ENCODE results near the gene SH3BGRL2. TPM values are rescaled to one million over a fixed set of nuclear protein-coding genes. Genes with fewer than 3 reads are reported as not detected.
"Not testable (repeated sequence)": the region's sequence is repeated elsewhere in the genome, so short reads cannot be mapped to it uniquely, and the experiment has no call there.

The SH3BGRL2 gene
- polyA plus RNA-seq, 3 donors, result 5.4 to 25.4 (median 14.2) TPM

DNA sequence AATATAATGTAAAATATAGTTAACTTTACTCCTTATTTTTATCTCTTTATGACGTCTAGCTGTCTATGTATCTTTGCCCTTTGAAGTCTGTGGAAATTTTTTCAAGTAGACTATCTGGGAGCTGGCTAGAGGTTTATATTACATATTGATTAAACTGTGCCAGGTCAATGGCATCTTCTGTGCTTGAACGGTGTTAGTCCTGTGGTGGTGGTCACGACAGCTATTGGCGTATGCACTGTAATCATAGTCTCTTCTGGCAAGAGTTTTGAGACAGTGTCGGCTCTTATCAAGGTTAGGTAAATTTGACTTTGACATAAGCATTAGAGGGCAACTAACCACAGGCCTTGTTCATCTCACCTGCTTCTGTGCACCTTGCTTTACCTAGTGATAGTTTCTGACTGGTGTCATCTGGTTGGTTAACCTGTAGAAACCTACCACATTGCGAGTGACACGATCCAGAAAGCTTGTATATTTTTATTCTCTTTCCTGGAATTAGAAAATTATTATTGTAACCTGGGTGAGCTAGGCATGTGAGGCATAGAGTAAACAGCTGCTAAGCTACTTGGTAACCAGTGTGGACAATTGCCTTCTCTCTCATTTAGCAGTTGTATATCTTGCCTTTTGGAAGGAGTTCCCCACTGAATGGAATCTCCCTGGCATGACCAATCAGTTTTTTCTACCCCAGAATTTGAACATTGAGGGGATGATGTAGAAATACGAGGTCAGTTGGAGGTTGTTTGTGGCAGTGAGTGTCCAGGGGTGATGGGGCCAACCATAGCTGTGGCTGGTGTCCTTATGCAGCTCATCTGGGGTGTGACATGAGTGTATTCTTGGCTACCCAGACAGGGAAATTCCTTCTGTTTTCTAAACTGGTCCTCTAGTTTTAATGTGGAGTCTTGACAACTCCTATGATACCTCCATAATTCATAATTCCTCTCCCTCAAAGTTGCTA is 45.9 kb downstream of the SH3BGRL2 start:
- WGBS, 3 donors, result 39 to 84% (median 78%) methylated on average over 8 of the region's 8 CpGs
- no peak overlapping the region for H3K27ac ChIP-seq (ENCODE audit: low read depth, low read length)

- WGBS, 3 donors, result 72 to 98% (median 97%) methylated on average over 4 of the region's 4 CpGs
- not testable (repeated sequence) for H3K27ac ChIP-seq (ENCODE audit: low read depth, low read length)
Measured at GRCh38 chr6:79682682-79683081, 51.6 kb downstream of the SH3BGRL2 start.

GRCh38 chr6:79684876-79685275 is 53.7 kb downstream of the SH3BGRL2 start:
- 62 to 82% (median 69%) methylated on average over 1 of the region's 1 CpG for WGBS, 3 donors
- H3K27ac ChIP-seq (ENCODE audit: low read depth, low read length), result no peak overlapping the region

DNA sequence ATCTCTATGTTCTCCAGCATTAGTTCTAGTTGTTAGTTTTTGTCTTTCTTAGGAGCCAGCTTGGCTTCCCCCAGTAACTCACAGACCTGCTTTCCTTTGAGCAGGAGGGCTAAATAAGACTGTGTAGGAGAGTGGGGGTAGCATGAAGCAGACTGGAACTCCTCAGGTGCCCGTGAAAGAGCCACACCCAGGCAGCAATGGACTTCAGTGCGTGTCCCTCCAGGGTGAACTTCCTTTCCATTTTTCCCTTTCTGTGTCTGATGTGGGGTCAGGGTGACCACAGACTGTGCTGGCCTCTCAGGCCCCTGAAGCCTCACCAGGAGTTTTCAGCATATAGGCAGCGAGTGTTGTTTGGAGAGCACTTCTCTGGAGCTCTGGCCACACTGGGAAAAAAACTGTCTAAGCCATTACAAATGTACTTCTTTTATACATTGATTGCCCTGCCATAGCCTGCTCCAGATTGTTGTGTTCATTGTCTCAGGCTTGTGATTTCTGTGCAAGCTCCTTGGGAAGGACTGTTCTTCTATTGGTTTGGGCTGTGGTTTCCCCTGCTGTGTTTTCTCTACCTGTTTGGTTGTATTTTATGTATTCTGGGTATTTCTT is 55.7 kb downstream of the SH3BGRL2 start:
- H3K27ac ChIP-seq (ENCODE audit: low read depth, low read length), result no peak overlapping the region
- WGBS, 3 donors, result 64 to 88% (median 74%) methylated on average over 3 of the region's 3 CpGs

GRCh38 chr6:79687759-79688158 is 56.6 kb downstream of the SH3BGRL2 start:
- no peak overlapping the region for H3K27ac ChIP-seq (ENCODE audit: low read depth, low read length)
- WGBS, 3 donors, result 22 to 71% (median 60%) methylated on average over 1 of the region's 1 CpG

DNA sequence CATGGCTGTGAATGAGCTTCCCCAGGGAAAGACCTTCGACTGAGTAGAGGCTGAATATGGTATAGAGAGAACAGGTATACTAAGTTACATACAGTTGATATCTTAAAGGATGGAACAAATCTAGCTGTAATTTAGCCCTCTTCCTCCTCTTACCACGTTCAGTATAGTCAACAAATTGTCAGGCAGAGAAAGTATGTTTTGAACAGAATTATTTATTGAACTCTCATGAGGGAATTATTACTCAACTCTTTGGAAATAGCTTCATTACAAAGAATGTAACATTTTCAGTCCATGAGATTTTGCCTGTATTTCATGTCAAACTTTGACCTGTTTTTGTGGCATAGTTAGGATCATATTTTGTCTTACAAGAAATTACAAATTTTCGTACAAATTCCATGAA is 63.0 kb downstream of the SH3BGRL2 start:
- H3K27ac ChIP-seq (ENCODE audit: low read depth, low read length), result no peak overlapping the region
- 60 to 79% (median 61%) methylated on average over 3 of the region's 3 CpGs for WGBS, 3 donors

GRCh38 chr6:79694623-79695343 is 63.7 kb downstream of the SH3BGRL2 start:
- 80 to 92% (median 84%) methylated on average over 6 of the region's 6 CpGs for WGBS, 3 donors
- no peak overlapping the region for H3K27ac ChIP-seq (ENCODE audit: low read depth, low read length)

DNA sequence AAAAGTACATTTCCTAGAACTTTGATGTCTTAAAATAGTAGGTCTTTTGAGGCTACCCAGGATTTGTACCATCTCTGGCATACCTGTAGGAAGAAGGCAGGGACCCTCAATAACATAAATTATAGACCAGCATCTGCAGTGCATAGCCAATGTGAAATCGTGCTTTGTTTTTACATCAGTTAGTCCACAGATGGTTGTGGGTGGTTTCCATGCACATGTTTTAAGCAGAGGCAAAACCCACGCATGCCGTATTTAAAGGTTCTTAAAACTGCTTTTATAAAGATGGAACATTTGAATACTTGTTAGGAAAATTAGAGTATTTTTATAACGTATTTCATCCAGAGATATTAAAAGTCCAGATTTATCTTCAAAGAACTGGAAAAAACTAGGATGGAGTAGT is 66.3 kb downstream of the SH3BGRL2 start:
- WGBS, 3 donors, result 90 to 96% (median 92%) methylated on average over 4 of the region's 4 CpGs
- no peak overlapping the region for H3K27ac ChIP-seq (ENCODE audit: low read depth, low read length)

- H3K27ac ChIP-seq (ENCODE audit: low read depth, low read length), result no peak overlapping the region
- 60 to 96% (median 95%) methylated on average over 7 of the region's 7 CpGs for WGBS, 3 donors
Measured at GRCh38 chr6:79699606-79700005, 68.5 kb downstream of the SH3BGRL2 start.

DNA sequence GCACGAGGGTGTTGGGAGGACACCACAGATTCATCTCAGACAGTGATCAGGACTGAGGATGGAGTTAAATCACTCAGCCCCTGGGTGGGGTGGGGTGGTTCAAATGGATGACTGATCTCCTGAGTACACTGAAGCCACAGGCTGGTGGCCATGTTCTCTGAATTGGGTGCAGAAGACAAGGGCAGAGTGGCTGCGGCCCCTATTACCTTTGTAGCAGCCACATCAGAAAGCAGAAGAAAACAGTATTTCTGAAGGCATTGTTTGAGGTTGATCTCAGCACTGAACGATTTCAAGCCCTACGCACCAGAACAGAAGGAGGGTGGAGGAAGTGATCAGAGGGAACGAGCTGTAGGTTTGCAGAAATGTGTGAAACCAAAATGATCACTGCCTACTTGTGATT is 71.6 kb downstream of the SH3BGRL2 start:
- no peak overlapping the region for H3K27ac ChIP-seq (ENCODE audit: low read depth, low read length)
- WGBS, 3 donors, result 77 to 82% (median 78%) methylated on average over 5 of the region's 5 CpGs

DNA sequence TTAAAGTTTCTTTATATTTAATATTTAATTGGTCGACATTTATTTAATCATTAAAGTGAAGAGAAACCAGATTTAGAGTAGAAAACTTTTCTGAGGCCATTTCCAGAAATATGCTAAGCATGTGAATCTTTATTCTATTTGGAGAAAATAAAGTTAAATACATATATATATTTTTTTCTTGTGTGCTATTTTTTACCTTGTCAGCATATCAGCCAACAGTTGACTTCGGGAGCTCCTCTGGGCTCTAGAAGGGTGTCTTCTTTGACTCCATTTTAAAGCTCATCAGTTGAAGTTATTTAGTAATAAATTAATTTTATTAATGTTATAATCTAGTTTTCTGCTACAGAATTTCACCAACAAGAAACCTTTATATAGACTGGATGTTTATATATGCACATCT is 73.1 kb downstream of the SH3BGRL2 start:
- 92 to 95% (median 93%) methylated on average over 2 of the region's 2 CpGs for WGBS, 3 donors
- no peak overlapping the region for H3K27ac ChIP-seq (ENCODE audit: low read depth, low read length)

GRCh38 chr6:79705456-79705995 is 74.4 kb downstream of the SH3BGRL2 start:
- 83 to 92% (median 89%) methylated on average over 5 of the region's 5 CpGs for WGBS, 3 donors
- H3K27ac ChIP-seq (ENCODE audit: low read depth, low read length), result no peak overlapping the region

DNA sequence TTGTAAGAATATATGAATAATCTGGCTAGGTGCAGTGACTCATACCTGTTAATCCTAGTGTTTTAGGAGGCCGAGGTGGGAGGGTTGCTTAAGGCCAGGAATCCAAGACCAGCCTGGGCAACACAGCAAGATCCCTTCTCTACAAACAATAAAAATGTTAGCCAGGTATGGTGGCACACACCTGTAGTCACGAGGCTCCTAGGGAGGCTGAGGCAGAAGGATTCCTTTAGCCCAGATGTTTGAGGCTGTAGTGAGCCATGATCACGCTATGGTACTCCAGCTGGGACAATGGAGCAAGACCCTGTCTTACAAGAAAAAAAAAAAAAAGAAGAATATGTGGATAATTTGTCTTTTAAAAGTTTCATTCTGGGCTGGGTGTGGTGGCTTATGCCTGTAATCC is 75.4 kb downstream of the SH3BGRL2 start:
- H3K27ac ChIP-seq (ENCODE audit: low read depth, low read length), result no peak overlapping the region

DNA sequence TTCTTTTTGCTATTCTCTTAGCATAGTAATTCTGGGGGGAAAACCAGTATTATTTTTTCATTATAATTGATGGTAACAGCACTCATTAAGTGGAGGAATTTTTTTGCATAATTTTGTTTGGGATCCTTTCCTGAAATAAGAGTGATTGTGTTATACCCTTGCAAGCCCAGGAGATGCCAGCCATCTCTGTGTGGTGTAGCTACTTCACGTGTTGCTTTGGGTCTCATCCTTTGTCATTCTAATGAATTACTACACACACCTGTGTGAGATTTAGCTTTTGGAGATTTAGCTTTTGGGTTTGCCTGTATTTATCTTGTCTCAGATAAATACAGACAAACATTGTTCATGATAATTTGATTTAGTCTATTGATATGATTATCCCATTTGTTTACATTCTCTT is 76.5 kb downstream of the SH3BGRL2 start:
- 82 to 88% (median 88%) methylated on average over 1 of the region's 1 CpG for WGBS, 3 donors
- no peak overlapping the region for H3K27ac ChIP-seq (ENCODE audit: low read depth, low read length)

More for the DNA sequence above, 75.4 kb downstream of the SH3BGRL2 start:
- WGBS, 3 donors, result 93 to 96% (median 95%) methylated on average over 3 of the region's 3 CpGs

DNA sequence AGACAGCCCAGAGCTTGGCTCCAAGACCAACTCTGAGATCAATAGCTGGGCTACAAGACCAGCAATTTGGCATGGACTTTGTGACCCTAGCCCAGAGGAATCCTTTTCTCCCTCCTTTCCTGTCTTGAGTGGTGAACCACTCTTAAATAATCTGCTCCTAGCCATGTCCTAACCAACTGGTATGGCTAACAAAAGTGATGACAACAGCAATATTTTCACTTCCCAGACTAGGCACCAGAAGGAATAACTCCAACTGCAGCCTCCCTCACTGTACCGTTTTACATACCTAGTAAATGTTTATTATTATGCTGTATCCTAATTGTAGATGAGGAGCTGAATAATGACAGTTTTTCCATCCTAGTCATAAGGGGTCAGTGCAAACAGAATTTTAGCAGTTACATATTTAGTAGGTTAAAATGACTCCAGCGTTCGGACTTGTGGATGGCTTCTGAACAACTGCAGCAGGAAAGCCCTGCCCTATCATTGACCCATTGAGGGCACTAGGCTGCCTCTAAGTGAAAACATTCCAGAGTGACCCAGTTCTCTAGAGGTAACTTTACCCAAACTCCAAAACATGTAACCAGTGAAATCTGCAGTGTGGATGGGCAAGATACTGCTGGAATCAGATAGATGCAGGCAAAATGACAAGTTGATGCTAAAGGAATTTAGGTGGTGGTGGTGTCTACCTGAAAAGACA is 77.1 kb downstream of the SH3BGRL2 start:
- WGBS, 3 donors, result 80 to 86% (median 83%) methylated on average over 3 of the region's 3 CpGs
- H3K27ac ChIP-seq (ENCODE audit: low read depth, low read length), result no peak overlapping the region

DNA sequence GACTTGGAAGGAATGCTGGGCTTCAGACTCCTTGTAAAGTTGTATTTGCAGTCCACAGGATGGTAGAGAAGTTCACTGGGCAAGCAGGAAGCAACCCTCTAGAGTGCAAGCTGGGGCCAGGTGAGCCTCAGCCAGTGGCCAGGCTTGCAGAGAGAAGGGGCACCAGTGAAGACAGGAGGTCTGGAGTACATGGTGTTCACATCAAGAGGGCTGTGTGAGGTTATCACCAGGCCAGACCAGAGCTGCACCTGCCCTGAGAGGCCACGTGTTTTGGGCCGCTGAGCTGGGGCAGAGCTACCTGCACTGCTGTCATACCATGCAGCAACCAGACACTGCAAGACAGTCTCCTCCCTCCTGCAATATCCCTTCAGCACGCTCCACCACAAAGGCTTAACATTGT is 79.0 kb downstream of the SH3BGRL2 start:
- WGBS, 3 donors, result 61 to 75% (median 74%) methylated on average over 3 of the region's 3 CpGs
- H3K27ac ChIP-seq (ENCODE audit: low read depth, low read length), result no peak overlapping the region

GRCh38 chr6:79711167-79711566 is 80.0 kb downstream of the SH3BGRL2 start:
- no peak overlapping the region for H3K27ac ChIP-seq (ENCODE audit: low read depth, low read length)
- 75 to 92% (median 86%) methylated on average over 4 of the region's 4 CpGs for WGBS, 3 donors

DNA sequence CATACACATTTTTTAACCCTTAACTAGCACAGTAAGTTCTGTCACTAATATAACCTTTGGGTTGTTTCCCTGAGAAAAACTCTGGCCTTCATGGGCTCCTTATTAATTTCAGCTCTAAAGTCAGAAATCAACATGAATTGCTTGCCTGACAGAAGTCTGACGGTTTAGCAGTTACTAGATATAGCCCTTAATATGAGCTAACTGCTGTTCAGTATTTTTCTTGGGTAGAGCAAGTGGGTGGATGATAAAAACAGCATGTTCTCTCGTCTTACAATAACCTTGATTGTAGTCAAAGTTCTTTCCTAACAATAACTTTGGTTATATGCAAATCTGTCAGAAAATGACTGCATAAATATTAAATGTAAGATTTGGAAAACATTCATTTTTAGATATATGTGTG is 81.0 kb downstream of the SH3BGRL2 start:
- 64 to 74% (median 67%) methylated on average over 2 of the region's 2 CpGs for WGBS, 3 donors
- H3K27ac ChIP-seq (ENCODE audit: low read depth, low read length), result no peak overlapping the region
